Trophoblast cell (in vitro differentiated cells and primary cell): ENCODE measurements around the gene DKK1.

Source experiments
- DNase-seq, 2 donors: peaks; one replicate each; pipeline ENCODE4 v3.0.0-alpha.2; 2016
- H2AFZ ChIP-seq: 2 replicates; pipeline ENCODE4 v1.6.1; 2013; ENCODE audit warnings: low read length, moderate library complexity, mild to moderate bottlenecking; ENCODE audit not compliant: insufficient read depth, poor library complexity
- H2AK5ac ChIP-seq: 2 replicates; pipeline ENCODE4 v1.6.1; 2013; ENCODE audit warnings: mild to moderate bottlenecking, low read length
- H2BK120ac ChIP-seq: 2 replicates; pipeline ENCODE4 v1.6.1; 2013; ENCODE audit warnings: low read length, mild to moderate bottlenecking, moderate library complexity; ENCODE audit not compliant: insufficient read depth, poor library complexity
- H2BK12ac ChIP-seq: 2 replicates; pipeline ENCODE4 v1.6.1; 2013; ENCODE audit warnings: mild to moderate bottlenecking, low read length, moderate library complexity
- H2BK5ac ChIP-seq: 2 replicates; pipeline ENCODE4 v1.6.1; 2013; ENCODE audit warnings: low read length, low read depth, moderate library complexity, mild to moderate bottlenecking; ENCODE audit not compliant: poor library complexity
- H3K14ac ChIP-seq: 2 replicates; pipeline ENCODE4 v1.6.1; 2013; ENCODE audit warnings: mild to moderate bottlenecking, low read length
- H3K18ac ChIP-seq: 2 replicates; pipeline ENCODE4 v1.6.1; 2013; ENCODE audit warnings: mild to moderate bottlenecking, low read length
- H3K23ac ChIP-seq: 2 replicates; pipeline ENCODE4 v1.6.1; 2013; ENCODE audit warnings: low read length
- H3K27ac ChIP-seq: 2 replicates; pipeline ENCODE4 v1.5.1; 2013; ENCODE audit warnings: low read depth, mild to moderate bottlenecking, inconsistent platforms, low read length, moderate library complexity
- H3K27me3 ChIP-seq: 2 replicates; pipeline ENCODE4 v1.6.1; 2013; ENCODE audit warnings: inconsistent platforms, mild to moderate bottlenecking, low read length, moderate library complexity; ENCODE audit not compliant: insufficient read depth
- H3K36me3 ChIP-seq, 2 experiments: 1 replicate in 1 of 2; 2 replicates in 1 of 2; pipeline ENCODE4 v1.6.1; 2013; ENCODE audit warnings: low read length in 2 of 2, mild to moderate bottlenecking in 2 of 2, moderate library complexity in 1 of 2; ENCODE audit not compliant: insufficient read depth in 2 of 2, control insufficient read depth in 1 of 2
- H3K4ac ChIP-seq: 2 replicates; pipeline ENCODE4 v1.6.1; 2013; ENCODE audit warnings: low read depth, mild to moderate bottlenecking, low read length, moderate library complexity
- H3K4me1 ChIP-seq, 2 experiments: 1 replicate in 1 of 2; 2 replicates in 1 of 2; pipeline ENCODE4 v1.6.1; 2013; ENCODE audit warnings: low read length in 2 of 2, mild to moderate bottlenecking in 2 of 2, moderate library complexity in 1 of 2; ENCODE audit not compliant: insufficient read depth in 2 of 2, control insufficient read depth in 1 of 2
- H3K4me2 ChIP-seq: 2 replicates; pipeline ENCODE4 v1.6.1; 2013; ENCODE audit warnings: inconsistent platforms, mild to moderate bottlenecking, low read length, moderate library complexity
- H3K4me3 ChIP-seq: 2 replicates; pipeline ENCODE4 v1.5.1; 2013; ENCODE audit warnings: mild to moderate bottlenecking, low read depth, low read length, inconsistent platforms
- H3K79me1 ChIP-seq: one replicate; pipeline ENCODE4 v1.6.1; 2013; ENCODE audit warnings: low read length
- H3K79me2 ChIP-seq: 2 replicates; pipeline ENCODE4 v1.6.1; 2013; ENCODE audit warnings: low read length, mild to moderate bottlenecking; ENCODE audit not compliant: control insufficient read depth, insufficient read depth, poor library complexity
- H3K9ac ChIP-seq: 2 replicates; pipeline ENCODE4 v1.6.1; 2013; ENCODE audit warnings: mild to moderate bottlenecking, low read length
- H3K9me3 ChIP-seq: 2 replicates; pipeline ENCODE4 v1.6.1; 2013; ENCODE audit warnings: low read depth, mild to moderate bottlenecking, control low read depth, inconsistent platforms, low read length; ENCODE audit not compliant: insufficient read depth
- H4K12ac ChIP-seq: 2 replicates; pipeline ENCODE4 v1.6.1; 2013; ENCODE audit warnings: low read depth, mild to moderate bottlenecking, low read length, moderate library complexity
- H4K8ac ChIP-seq: 2 replicates; pipeline ENCODE4 v1.6.1; 2013; ENCODE audit warnings: low read depth, mild to moderate bottlenecking, low read length, moderate library complexity
- H4K91ac ChIP-seq: one replicate; pipeline ENCODE4 v1.6.1; 2013; ENCODE audit warnings: low read depth, mild to moderate bottlenecking, low read length, moderate library complexity
- WGBS: extraction: QIAGEN DNeasy Blood & Tissue Kit; methylation state at CpG from one replicate; pipeline ENCODE4 v1.1.7; 2013; ENCODE audit warnings: missing lambda C conversion rate; ENCODE audit not compliant: insufficient read length, insufficient coverage; ENCODE audit errors: extremely low coverage; 5-methylcytosine and 5-hydroxymethylcytosine counted together

DKK1 gene

GRCh38 chr10:52322936-52323335 is 8.9 kb downstream of the DKK1 start:
- WGBS: no CpG with 5 or more reads among the region's 1 CpG
- no peak overlapping the region for H3K27ac ChIP-seq
- H3K79me2 ChIP-seq: no peaks in the 10 kb centered on the region
- no peak overlapping the region for H4K12ac ChIP-seq
- H3K79me1 ChIP-seq: no peaks in the 10 kb centered on the region
- H3K4ac ChIP-seq: no peak overlapping the region
- no peaks in the 10 kb centered on the region for H3K9me3 ChIP-seq
- no peak overlapping the region for H3K4me2 ChIP-seq
- no peak overlapping the region for H2BK12ac ChIP-seq
- no peaks in the 10 kb centered on the region for H3K4me1 ChIP-seq
- H3K36me3 ChIP-seq: no peaks in the 10 kb centered on the region
- H4K8ac ChIP-seq: no peak overlapping the region
- H3K14ac ChIP-seq: no peak overlapping the region
- H3K4me3 ChIP-seq: no peak overlapping the region
- H3K23ac ChIP-seq: no peak overlapping the region
- H2AK5ac ChIP-seq: no peak overlapping the region
- H3K27me3 ChIP-seq: no peaks in the 10 kb centered on the region
- no peak overlapping the region for H4K91ac ChIP-seq
- no peak overlapping the region for H2AFZ ChIP-seq
- no peak overlapping the region for H2BK120ac ChIP-seq
- DNase-seq: peak in 1 of 2 donors; percentile 24
- H3K18ac ChIP-seq: no peak overlapping the region
- H3K9ac ChIP-seq: no peak overlapping the region
- H2BK5ac ChIP-seq: no peak overlapping the region

DNA sequence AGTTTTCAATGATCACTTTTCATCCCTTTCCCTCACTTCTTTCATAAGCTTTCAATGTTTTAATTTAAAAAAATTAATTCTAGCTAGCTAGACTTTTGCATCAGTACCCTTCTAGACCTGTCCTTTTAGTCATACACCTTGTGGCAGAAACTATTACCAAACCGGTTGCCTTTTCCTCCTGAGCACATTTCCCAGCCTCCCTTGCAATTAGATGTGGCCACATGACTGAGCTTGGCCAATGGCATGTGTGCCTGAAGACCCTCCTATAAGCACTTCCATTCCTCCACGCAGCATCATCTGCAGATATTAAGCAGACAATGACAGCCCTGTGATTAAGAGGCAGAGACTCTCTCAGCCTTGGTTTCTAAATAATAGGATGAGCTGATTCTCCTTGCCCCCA is 12.3 kb downstream of the DKK1 start:
- no peak overlapping the region for H2AK5ac ChIP-seq
- no peak overlapping the region for H3K23ac ChIP-seq
- WGBS: no CpG with 5 or more reads among the region's 2 CpGs
- no peak overlapping the region for H2AFZ ChIP-seq
- no peak overlapping the region for H4K8ac ChIP-seq
- no peak overlapping the region for H3K4me3 ChIP-seq
- no peak overlapping the region for H3K18ac ChIP-seq
- H3K9ac ChIP-seq: no peak overlapping the region
- no peak overlapping the region for H3K14ac ChIP-seq
- H2BK120ac ChIP-seq: no peak overlapping the region
- H3K79me2 ChIP-seq: no peaks in the 10 kb centered on the region
- no peaks in the 10 kb centered on the region for H3K27me3 ChIP-seq
- no peak overlapping the region for H4K91ac ChIP-seq
- no peak overlapping the region for H3K4ac ChIP-seq
- no peaks in the 10 kb centered on the region for H3K9me3 ChIP-seq
- H4K12ac ChIP-seq: no peak overlapping the region
- DNase-seq: no peak
- no peaks in the 10 kb centered on the region for H3K4me1 ChIP-seq
- H3K4me2 ChIP-seq: no peak overlapping the region
- no peaks in the 10 kb centered on the region for H3K36me3 ChIP-seq
- H2BK5ac ChIP-seq: no peak overlapping the region
- H3K27ac ChIP-seq: no peak overlapping the region
- H2BK12ac ChIP-seq: no peak overlapping the region
- no peaks in the 10 kb centered on the region for H3K79me1 ChIP-seq

GRCh38 chr10:52331638-52332364 is 17.7 kb downstream of the DKK1 start:
- Histone ChIP-seq H3K14ac (no peak overlapping the region), H3K4me3 (no peak overlapping the region)
- WGBS: no CpG with 5 or more reads among the region's 3 CpGs

DNA sequence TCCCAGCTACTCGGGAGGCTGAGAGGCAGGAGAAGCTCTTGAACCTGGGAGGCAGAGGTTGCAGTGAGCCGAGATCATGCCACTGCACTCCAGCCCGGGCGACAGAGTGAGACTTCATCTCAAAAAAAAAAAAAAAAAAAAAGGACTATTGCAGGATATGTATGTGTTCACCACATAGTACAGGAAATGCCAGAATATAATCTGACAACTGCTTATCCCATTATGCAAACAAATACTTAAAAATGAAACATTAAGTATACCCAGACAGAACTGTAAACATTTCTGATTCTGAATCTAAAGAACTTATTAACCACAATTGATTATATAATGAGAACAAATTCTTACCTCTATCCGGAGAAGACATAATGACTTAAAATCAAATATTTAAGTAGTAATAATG is 18.7 kb downstream of the DKK1 start:
- H3K79me2 ChIP-seq: no peaks in the 10 kb centered on the region
- no peak overlapping the region for H4K91ac ChIP-seq
- H2BK5ac ChIP-seq: no peak overlapping the region
- no peak overlapping the region for H2AK5ac ChIP-seq
- H3K4ac ChIP-seq: no peak overlapping the region
- no peak overlapping the region for H4K8ac ChIP-seq
- no peaks in the 10 kb centered on the region for H3K27me3 ChIP-seq
- H3K27ac ChIP-seq: no peak overlapping the region
- H3K4me2 ChIP-seq: no peak overlapping the region
- no peak overlapping the region for H4K12ac ChIP-seq
- H2BK12ac ChIP-seq: no peak overlapping the region
- no peak overlapping the region for H3K4me3 ChIP-seq
- no peaks in the 10 kb centered on the region for H3K36me3 ChIP-seq
- no peak overlapping the region for H2AFZ ChIP-seq
- H3K9me3 ChIP-seq: no peaks in the 10 kb centered on the region
- H3K18ac ChIP-seq: no peak overlapping the region
- H3K23ac ChIP-seq: no peak overlapping the region
- H3K4me1 ChIP-seq: no peaks in the 10 kb centered on the region
- no peaks in the 10 kb centered on the region for H3K79me1 ChIP-seq
- no peak overlapping the region for H3K9ac ChIP-seq
- no peak overlapping the region for H2BK120ac ChIP-seq
- WGBS: no CpG with 5 or more reads among the region's 5 CpGs
- H3K14ac ChIP-seq: no peak overlapping the region
- no peak for DNase-seq

More at GRCh38 chr10:52331638-52332364, 17.7 kb downstream of the DKK1 start:
- H4K12ac ChIP-seq: no peak overlapping the region
- H2BK120ac ChIP-seq: no peak overlapping the region
- H2AFZ ChIP-seq: no peak overlapping the region
- no peaks in the 10 kb centered on the region for H3K36me3 ChIP-seq
- no peaks in the 10 kb centered on the region for H3K4me1 ChIP-seq
- no peak for DNase-seq
- no peaks in the 10 kb centered on the region for H3K9me3 ChIP-seq
- no peaks in the 10 kb centered on the region for H3K27me3 ChIP-seq
- H3K27ac ChIP-seq: no peak overlapping the region
- H4K91ac ChIP-seq: no peak overlapping the region
- no peak overlapping the region for H4K8ac ChIP-seq
- no peak overlapping the region for H3K4ac ChIP-seq
- no peak overlapping the region for H3K4me2 ChIP-seq
- H3K79me2 ChIP-seq: no peaks in the 10 kb centered on the region
- H3K79me1 ChIP-seq: no peaks in the 10 kb centered on the region
- H2AK5ac ChIP-seq: no peak overlapping the region
- no peak overlapping the region for H3K18ac ChIP-seq
- H3K23ac ChIP-seq: no peak overlapping the region
- no peak overlapping the region for H2BK12ac ChIP-seq
- H2BK5ac ChIP-seq: no peak overlapping the region
- no peak overlapping the region for H3K9ac ChIP-seq
